Stimulated activated CD4-positive, alpha-beta T cell treated with anti-CD3 and anti-CD28 coated beads, TNF-alpha, amount 100 ng/mL, for 4 hours (primary cell): ENCODE measurements around the gene BAIAP2.

ENCODE experiments used
- DNase-seq, 3 experiments: peaks; one replicate each; pipeline ENCODE4 v3.0.0-alpha.2; 2020; ENCODE audit warnings: low read depth in 3 of 3

BAIAP2 gene

DNA sequence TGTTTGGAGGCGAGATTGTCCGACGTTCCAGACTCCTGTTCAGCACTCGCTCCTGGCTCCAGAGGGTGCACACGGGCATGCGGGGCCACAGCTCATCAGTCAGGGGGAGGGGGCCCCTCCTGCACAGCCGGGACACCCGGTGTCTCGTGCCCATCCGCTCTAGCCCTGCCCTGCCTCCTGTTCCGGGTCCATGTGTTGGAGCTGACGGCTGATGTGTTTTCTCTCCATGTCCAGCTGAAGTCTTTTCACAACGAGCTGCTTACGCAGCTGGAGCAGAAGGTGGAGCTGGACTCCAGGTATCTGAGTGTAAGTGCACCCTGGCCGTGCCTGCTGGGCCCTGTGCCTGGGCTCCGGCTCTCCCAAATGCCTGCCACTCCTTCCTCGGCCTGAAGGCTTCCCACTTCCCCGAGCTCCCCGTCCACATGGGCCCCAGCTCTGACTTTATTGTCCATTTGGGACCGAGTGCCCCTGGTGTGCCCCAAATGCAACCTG is 50.5 kb downstream of the BAIAP2 start:
- DNase-seq: no peak

DNA sequence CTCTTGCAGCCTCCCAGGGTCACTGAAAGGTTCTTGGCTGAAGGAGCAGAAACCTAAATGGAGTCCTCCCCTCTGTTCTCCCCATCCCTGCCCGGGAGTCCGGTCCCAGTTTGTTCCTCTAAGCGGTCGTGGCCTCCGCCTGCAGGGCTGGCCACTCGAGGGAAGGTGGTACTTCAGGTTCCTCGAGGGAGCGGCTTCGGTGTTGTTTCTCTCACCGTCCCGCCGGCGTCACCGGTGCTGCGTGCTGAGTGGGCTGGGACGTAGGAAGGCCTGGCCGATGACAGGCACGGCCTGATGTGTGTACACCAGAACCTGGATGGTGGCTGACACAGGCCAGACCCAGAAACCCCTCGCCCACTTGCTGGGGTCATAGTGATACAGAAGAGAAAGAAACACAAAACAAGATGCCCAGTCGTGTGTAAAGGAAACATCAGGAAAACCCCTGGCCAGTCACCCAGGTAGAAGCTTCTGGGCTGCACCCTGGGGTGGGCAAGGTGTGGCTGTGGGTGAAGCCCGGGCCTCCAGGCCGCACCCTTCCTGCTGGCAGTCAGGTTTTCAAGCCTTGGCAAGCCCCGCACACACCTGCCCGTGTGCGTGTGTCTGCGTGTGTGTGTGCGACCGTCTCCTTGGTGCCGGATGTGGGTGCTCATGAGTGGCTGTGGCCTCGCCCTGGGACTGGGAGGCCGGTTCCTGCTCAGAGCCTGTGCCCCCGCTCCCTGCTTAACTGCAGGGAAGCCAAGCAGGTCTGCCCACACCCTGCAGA is 52.0 kb downstream of the BAIAP2 start:
- no peak for DNase-seq

DNA sequence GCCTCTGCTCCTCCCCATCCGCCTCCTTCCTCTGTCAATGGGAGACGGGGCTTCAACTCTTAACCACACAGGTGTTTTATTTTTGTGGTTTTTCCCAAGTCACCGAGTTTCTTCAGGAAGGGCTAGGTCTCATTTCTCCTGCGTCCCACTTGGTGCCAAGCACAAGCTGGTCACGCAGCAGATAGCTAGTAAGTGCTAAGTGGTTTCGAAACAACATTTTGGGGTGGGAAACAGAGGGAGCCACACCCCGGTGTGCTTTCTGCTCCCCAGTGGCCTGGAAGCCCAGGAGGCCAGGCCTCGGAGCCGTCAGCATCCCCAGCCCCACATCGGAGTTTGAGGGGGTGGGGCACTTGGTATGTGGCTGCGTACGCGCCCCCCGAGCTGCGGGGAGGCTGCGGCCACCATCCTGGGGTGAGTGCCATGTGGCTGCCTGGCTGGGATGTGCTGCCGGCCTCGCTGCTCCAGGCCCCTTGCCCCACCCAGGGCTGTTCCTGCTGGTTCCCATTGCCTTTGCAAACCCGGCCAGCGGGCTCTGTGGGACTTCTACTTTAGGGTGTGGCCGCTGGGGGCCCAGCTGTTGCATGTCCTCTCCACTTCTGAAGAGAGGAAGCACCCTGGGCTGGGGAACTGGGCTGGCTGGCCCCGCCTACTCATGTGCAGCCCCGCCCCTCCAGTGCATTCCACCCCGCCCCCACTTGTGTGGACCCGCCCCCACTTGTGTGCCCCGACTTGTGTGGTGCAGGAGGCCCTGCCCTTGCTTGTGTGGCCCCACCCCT is 55.6 kb downstream of the BAIAP2 start:
- DNase-seq: no peak

DNA sequence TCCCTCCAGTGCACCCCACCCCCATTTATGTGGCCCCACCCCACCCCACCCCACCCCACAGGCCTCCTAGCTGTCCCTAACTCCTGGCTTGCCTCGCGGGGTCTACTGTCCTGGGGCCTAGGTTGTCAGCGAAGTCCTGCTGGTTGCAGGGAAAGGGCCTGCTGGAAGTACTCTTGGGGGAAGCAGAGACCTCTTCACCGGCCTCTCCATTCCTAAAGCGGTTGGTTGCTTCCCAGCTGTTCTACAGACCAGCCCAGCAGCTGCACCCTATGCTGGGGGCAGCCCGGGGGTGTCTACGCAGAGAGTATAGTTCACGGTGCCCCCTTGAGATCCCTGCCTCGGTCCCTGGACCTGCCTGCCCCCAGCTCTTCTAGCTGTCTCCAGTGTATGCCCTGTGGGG is 56.2 kb downstream of the BAIAP2 start:
- DNase-seq: no peak

DNA sequence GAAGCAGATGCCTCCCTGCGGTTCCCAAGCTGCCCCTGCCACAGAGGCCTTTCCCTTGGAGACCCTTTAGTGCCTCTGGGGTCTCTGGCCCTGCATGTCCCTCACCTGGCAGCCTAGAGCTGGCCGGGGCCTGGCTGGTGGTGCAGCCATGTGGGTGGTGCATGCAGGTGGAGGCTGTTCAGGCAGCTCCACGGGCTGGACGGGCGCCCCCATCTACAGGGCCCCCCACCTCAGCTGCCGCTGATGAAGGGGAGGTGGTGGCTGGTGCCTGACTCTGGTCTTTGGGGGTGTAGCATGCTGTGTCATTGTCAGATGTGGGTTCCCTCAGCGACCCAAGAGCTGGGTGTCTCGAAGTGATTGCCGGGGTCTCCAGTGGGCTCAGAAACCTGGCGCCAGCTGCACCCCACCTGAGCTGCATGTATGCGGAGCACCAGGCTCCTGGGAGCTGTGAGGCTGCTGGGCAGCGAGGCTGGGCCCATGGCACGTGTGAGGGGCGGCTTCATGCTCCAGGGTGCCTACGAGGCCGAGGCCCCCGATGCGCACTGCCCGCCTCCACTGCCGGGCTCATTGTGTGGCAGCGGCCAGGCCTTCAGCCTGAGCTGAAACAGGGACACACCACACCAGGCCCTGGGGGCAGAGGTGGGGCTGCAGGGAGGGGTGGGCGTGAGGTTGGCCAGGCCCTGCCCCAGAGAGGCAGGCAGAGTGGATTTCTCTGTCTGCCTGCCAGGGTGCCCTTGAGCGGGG is 57.0 kb downstream of the BAIAP2 start:
- no peak for DNase-seq

DNA sequence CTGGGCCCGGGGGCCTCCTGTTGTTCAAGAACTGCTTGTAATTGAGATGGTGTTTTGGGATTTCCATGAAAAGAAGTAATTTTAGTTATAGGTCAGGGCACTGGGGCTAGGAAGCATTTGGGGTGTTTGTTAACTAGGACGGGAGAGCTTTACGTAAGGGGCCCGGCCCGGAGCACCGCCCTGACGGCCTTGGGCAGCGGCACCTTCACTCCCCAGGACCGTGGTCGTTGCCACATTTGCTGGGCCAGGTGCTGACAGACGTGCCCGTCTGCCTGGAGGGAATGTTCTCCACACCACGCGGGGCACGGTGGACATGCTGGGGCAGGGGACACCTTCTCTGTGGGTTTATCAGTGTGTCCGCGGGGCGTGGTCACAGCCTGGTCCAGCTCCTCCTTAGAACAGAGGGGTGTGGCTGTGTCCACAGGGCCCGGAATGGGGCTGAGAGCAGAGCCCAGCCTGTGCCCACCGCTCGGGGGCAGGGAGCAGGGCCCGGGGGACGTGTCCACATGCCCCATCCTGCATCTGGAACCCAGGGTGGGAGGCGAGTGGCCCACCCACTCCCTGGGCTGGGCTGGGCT is 57.7 kb downstream of the BAIAP2 start:
- no peak for DNase-seq

DNA sequence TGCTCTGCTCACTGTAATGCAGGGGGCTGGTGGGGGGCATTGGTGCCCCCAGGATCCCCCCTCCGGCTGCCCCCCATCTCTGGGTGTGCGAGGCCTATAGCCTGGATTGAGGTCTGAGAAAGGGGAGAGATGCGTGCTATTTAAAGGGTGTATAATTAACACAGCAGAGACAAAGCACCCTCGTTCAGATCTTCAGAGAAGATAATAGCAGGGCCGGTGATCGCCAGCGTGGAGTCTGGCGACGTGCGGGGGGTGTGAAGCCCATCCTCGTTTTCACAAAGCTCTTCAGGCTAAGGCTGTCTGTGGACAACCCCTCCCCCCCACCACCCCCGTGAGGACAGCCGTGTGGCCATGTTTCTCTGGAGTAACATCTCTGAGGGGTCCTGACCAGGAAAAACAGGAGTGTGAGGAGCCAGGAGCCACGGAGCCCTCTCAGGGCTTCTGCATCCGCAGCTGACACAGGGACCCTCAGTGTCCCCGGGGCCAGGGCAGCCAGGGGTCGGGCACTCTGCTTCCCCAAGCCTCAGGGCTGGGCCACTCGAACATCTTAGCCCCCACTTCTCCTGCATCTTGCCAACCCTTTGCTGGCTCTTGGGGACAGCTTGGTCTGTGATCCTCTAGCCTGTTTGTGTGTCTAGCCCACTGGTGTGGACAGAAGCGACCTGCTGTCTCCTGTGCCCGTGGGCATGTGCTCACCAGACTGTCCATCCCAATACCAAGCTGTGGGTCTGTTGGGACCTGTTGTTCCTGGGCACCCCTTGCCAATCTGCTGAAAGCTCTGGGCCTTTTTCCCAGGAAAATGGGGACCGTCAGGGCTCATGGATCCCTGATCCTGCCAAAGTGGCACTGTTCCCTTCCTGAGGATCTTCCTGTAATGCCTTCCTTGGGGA is 58.9 kb downstream of the BAIAP2 start:
- DNase-seq: no peak

DNA sequence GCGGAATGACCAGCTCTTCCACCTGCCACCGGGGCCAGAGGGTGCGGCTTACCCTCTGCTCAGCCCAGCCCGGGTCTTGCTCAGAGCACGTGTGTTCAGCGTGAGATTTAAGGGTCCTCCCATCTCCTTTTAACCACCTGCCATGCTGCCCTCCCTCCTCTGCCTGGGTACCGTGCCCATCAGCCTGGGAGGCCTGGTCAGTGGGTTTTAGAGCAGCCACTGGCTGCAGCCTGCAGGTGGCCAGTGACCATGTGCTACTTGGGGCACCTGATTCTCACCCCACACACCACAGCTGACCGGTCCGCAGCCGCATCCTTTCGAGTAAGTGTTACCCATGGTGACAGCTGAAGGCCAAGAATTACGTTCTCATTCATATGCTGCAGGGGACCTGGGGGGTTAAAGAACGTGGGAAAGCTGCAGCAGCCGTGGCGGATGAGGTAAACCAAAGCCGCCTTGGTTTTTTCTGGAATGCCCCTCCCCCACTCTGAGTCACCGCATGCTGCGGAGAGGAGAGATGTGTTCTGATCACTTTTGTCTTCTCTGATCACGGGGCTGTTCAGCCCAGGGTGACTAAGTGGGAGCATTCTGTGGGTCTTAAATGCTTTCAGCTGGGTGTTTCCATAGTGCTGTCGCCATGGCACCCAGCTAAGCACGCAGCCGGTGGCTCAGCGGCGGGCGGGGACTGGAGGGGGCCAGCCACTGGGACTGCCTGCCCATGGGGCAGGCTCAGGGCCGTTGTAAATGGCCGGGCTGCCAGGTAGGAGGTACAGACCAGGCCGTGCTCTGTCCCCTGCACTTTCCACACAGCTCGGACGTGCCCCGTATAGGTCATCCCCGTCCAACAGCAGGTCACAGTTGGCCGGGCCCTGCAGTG is 59.8 kb downstream of the BAIAP2 start:
- peak; percentile 59 to 87 (median 72) for DNase-seq

DNA sequence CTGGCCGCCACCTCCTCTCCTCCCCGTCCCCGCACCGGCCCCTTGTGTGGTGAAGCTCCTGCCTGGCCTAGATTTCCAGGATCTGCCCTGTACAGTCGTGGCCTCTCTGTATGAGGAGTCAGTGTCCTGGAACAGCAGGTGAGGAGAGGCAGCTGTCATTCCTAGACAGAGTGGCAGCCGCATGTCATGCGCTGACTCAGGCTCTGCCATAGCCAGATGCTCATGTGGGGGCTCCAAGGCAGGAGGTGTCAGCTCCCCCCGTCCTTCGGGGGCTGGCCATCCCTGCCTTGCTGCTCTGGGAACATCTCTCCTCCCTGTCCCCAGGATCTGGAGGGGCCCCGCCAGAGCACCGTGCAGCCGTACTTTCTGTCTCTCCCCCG is 60.4 kb downstream of the BAIAP2 start:
- no peak for DNase-seq

DNA sequence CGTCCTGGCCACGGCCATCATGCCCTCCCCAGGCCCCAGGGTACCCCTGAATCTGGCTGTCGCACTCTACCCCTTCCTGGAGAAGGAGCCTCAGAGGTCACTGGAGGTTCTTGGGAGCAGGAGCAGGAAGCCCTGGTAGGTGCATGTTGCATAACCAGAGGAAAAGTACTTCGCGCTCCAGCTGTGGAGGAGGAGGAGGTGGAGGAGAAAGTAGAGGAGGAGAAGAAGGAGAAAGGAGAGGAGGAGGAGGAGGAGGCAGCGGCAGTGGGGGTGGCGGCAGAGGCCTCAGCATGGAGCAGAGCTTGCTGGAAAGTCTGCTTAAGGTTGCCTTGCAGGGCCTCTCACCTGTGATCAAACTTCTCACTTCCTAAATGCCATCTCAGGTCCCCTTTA is 61.8 kb downstream of the BAIAP2 start:
- no peak for DNase-seq

DNA sequence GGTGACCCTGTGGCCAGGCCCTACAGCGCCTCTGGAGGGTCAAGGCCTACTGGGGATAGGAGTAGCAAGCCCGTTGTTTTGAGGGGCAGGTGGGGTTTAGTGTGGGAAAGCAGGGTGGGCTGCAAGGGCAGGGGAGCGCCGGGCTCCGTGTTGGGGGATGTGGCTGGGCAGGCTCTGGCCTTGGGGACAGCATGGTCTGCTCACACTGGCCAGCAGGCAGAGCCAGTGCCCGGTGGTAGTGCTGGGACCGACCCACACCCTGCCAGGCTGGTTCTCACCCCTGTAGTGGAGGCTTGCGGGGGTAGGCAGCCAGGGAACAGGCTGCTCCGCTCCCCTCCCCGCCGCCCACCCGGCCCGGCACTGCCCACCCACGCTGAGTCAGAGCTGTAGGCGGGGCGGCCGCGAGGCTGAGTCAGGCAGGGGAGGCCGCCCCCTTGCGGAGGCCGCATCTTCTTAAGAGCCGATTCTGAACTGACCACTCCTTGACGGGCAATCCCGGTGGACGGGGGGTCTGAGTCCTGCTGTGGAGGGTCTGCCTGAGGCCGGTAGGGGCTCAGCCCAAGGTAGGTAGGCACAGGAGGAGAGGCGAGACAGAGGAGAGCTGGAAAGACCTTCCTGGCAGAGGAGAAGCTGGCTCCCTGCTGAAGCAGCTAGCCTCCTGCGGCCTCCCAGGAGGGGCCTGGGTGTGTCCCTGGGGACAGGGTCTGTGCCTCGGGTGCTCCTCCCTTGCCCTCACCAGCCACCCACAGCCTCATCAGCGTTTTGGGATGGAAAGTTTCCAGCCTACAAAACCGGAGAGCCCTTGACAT is 62.4 kb downstream of the BAIAP2 start:
- DNase-seq: peak; percentile 15 to 73 (median 64)

DNA sequence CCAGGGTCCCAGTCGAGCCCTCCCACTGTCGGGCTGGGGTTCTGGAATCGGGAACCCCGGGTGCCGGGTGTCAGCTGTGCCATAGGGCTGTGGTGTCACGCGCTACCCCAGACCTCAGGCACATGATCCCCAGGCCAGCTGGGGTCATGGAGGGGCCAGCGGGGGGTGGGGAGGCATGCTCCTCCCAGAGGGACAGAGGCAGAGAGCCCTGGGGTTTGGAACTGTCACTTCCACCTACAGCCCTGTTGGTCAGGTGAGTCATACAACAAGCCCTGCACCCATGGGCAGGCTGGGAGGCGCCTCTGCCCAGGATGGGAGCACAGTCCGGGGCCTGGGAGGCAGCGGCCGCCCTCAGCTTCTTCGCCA is 63.0 kb downstream of the BAIAP2 start:
- DNase-seq: no peak

DNA sequence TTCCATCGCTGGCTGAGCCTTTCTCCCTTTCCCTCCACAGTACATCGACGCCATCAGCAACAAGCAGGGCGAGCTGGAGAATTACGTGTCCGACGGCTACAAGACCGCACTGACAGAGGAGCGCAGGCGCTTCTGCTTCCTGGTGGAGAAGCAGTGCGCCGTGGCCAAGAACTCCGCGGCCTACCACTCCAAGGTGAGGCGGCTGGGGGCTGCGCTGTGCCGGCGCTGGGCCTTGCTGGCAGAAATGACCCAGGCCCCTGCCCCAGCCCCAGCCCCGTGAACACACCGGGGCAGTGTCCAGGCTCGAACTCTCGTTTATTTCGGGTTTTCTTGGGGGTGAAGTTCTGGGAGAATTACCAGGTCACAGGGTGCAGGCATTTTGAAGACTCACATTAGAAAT is 64.9 kb downstream of the BAIAP2 start:
- no peak for DNase-seq

DNA sequence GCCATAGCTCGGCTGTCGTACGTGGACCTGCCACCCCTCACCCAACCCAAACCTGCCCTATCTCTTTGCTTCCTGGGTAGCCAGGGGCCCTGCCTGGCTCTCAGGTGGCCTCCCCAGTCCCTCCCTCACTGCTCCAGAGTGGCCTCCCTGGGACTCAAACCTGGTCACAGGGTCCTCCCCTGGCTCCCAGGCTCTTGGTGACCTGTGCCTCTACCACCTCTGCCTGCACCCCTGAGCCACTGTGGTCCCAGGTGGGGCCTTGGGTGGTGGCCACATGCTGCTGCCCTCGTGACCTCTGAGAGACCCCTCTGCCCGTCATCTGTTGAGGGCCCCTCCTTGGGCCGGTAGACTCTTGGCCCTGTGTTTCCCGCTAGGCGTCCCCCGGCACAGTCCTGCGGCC is 65.7 kb downstream of the BAIAP2 start:
- no peak for DNase-seq

DNA sequence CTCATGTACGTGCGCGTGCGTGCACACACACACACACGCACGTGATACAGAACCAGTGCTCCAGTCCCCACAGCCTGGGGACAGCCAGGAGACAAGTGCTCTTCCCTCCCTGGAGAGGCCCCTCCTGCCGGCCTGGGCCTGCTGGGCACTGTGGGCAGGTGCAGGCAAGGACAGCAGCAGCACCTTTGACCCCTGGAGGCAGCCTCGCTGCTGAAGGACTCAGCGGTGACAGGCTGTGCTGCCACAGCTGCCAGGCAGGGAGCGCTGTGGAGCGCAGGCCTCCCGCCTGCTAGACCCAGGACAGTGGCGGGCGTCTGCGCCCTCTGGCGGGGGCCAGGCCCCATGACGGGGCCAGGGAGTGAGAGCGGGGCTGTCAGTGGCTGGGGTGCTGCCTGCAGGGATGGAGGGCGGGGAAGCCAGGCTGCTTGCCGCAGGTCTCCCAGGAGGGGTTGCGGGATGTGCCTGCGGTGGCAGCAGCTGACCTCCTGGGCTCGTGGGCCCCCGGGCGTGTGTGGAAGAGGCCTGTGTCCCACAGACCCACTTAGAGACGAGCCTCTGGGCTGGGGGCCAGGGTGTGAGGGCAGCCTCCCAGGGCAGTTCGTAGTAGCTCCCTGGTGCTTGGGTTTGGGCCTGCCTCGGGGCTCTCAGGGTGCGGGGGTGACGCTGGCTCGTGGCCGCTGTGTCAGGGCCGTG is 66.8 kb downstream of the BAIAP2 start:
- DNase-seq: peak; percentile 76 to 85 (median 80)

DNA sequence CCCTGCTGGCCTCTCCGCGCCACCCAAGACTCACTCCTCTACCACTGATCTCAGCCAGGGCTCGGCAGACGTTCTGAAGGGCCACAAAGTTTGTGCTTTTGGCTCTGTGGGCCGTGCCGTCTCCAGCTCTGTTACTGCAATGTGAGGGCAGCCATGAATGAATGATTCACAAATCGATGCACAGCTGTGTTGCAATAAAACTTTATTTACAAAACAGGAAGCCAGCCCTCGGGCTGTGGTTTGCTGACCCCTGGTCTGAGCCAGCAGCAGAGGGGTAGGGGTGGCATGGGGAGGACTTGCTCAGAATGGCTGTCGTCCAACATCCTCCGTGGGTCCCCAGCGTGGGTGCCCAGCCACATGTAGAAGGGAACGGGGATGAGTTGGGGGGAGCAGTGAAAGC is 67.4 kb downstream of the BAIAP2 start:
- DNase-seq: no peak

DNA sequence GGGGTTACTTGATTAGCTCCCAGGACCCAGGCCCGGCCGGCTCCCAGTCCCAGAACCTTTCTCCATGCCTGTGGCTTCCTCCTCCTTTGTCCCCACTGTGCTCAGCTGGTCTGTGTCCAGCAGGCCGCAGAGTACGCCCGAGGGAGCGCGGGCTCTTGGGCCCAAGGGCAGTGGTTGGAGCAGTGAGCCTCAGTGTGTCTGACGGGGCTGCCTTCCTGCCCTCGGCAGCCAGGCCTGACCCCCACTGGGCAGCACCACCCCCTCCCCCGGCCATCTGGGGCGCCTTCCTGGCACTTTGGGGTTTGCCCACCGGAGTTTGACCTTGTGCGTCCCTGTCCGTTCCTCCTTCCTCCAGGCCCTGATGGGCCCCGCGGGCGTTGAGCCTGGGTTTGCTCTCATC is 67.9 kb downstream of the BAIAP2 start:
- DNase-seq: no peak

DNA sequence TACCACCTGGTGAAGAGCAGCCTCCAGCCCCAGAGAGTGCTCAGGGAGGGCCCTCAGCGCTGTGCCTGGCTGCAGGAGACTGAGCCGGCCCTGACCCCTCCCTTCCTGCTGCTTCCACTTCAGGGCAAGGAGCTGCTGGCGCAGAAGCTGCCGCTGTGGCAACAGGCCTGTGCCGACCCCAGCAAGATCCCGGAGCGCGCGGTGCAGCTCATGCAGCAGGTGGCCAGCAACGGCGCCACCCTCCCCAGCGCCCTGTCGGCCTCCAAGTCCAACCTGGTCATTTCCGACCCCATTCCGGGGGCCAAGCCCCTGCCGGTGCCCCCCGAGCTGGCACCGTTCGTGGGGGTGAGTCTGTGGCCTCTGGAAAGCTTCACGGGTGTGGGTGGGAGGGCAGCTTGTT is 68.4 kb downstream of the BAIAP2 start:
- DNase-seq: no peak

DNA sequence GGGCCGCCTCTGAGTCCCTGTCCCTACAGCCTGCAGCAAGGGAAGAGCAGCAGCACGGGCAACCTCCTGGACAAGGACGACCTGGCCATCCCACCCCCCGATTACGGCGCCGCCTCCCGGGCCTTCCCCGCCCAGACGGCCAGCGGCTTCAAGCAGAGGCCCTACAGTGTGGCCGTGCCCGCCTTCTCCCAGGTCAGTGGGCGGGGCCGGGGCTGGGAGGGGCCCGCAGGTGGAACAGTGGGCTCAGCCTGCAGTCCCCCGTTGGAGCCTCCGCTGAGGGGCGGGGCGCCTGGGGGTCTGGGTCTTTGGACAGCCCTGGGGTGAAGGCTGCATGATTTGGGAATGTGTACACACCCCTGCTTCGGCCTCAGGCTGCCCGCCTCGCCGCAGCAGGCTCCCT is 71.8 kb downstream of the BAIAP2 start:
- no peak for DNase-seq
